D341Med (cell line): ENCODE results near the gene NXPH3.

Experiments
- DNase-seq: peaks from one replicate; pipeline ENCODE4 v3.0.0; 2012; ENCODE audit warnings: low spot score

The NXPH3 gene

GRCh38 chr17:49576088-49576916 is 631 bp downstream of the NXPH3 start:
- DNase-seq, result peak; percentile 88

DNA sequence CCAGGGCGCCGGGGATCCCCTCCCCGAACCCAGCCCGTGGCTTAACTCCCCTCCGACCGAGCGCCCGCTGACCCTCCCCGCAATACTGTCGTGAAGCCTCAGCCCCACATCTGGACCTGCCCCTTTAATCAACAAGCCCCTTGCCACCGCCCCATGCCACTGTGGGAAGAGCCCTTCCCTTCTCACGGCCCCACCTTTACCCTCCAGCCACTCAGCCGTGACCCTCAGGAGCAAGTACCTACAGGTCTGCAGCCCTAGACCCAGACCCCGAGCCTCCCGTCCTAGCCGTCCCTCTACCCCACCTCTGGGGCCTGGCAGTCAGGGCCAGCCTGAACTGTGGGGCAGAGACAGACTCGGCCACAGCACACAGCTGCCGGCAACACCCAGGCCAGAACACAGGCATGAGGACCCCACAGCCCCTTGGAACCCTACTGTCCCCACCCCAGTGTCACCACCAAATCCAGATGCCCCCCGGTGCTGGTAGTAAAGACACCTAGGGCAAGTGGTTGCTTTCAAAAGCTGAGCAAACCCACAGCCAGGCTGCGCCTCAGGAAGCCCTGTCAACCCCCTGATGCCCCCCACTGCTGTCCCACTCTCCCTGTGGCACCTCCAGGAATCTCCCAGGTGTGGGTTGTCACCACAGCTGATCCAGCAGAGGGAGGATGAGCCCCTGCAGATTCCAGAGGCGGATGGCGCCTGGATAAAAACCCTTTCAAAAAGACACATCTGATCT is 1.4 kb downstream of the NXPH3 start:
- DNase-seq, result no peak

GRCh38 chr17:49577650-49577934 is 1.9 kb downstream of the NXPH3 start:
- DNase-seq, result no peak

GRCh38 chr17:49577963-49578362 is 2.3 kb downstream of the NXPH3 start:
- DNase-seq, result no peak

DNA sequence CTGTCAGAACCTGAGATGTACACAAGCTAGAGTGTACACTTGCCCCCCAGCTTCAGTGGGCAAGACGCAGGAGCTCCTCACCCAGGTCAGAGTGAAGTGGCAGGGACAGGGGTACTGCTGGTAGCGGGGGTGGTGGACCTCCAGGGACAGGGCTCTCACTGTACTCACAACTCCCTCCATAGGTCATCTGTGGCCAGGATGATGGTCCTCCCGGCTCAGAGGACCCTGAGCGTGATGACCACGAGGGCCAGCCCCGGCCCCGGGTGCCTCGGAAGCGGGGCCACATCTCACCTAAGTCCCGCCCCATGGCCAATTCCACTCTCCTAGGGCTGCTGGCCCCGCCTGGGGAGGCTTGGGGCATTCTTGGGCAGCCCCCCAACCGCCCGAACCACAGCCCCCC is 2.7 kb downstream of the NXPH3 start:
- no peak for DNase-seq

DNA sequence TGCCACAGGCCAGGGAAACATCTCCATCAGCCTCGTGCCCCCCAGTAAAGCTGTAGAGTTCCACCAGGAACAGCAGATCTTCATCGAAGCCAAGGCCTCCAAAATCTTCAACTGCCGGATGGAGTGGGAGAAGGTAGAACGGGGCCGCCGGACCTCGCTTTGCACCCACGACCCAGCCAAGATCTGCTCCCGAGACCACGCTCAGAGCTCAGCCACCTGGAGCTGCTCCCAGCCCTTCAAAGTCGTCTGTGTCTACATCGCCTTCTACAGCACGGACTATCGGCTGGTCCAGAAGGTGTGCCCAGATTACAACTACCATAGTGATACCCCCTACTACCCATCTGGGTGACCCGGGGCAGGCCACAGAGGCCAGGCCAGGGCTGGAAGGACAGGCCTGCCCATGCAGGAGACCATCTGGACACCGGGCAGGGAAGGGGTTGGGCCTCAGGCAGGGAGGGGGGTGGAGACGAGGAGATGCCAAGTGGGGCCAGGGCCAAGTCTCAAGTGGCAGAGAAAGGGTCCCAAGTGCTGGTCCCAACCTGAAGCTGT is 3.4 kb downstream of the NXPH3 start:
- no peak for DNase-seq

- DNase-seq, result no peak
These were observed 3.9 kb downstream of the NXPH3 start for GRCh38 chr17:49579522-49579921.

- no peak for DNase-seq
These were observed 4.5 kb downstream of the NXPH3 start for GRCh38 chr17:49580055-49580721.

DNA sequence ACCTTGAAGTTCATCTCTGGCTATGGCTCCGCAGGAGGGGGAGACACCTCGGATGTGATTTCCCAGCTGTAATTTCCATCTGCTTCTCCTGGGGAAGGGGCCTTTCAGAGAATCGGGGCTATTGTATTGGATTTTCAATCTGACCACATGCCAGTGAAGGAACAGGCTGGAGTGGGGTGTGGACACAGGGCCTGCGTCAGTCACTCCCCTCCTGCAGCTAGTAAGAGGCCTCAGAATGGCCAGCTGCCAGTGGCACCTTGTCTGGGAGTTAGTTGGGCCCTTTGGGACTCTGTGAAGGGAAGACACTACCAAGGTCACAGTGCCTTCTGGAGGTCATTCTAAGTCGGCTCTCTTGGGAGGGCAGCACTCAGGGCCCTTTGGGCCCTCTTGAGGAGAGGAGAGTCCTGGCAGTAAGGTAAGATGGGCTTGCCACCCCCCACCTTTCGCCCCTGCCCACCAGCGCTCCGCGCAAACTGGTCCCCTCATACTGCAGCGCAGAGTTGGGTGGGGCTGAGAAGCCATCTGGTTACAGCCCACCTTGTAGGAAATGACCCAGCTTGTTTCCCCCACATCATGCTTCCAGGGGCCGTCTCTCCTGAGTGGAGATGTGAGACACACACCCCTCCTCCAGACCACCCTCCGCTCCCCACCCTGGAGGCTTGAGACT is 5.4 kb downstream of the NXPH3 start:
- DNase-seq, result no peak

GRCh38 chr17:49581648-49581998 is 6.0 kb downstream of the NXPH3 start:
- DNase-seq, result no peak

DNA sequence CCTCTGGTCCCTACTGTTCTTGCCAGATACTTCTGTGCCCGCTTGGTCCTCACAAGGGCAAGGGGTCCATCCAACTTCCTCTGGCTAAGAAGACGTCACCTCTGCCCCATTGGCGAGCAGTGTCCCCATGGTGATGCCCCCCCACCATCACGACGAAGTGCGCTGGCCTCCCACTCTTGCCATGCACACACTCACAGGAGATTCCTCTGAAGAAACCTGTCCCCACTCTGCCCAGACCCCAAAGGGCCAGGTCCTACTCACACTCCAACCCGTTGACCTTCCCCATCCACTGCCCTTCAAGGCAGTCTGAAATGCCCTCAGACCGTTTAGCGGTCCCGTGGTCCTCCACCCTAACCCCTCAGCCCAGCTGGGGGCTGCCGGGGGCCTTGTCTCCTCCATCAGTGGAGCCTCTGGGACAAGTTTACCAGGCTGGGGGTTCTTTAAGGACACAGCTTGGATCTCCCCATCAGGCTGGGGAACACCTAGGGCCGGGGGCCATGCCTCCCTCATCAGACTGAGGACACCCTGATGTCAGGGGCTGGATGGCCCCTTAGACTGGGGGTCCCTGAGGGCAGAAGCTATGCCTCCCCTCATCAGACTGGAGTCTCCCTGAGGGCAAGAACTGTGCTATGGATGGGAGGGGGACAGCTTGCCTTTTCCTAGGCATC is 6.5 kb downstream of the NXPH3 start:
- no peak for DNase-seq

GRCh38 chr17:49582789-49583188 is 7.1 kb downstream of the NXPH3 start:
- no peak for DNase-seq

DNA sequence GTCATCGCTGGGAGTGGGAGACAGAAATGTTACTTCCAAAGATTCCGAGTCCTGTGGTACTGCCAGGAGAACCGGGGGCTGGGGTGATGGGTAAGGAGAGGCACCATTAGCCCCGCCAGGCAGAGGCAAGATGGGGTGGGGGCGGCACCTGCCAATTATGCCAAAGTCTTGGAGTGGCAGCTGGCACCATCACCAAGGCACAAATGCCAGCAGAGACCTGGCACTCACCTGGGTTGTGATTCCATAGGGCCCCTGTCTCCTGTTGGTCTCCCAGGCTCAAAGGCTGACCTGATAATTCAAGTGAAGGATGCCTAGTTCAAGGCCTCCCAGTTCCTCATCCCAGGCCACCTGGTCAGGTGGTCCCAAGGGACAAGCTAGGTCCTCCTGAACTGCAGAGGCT is 7.6 kb downstream of the NXPH3 start:
- DNase-seq, result peak; percentile 26

GRCh38 chr17:49583889-49584288 is 8.2 kb downstream of the NXPH3 start:
- no peak for DNase-seq

DNA sequence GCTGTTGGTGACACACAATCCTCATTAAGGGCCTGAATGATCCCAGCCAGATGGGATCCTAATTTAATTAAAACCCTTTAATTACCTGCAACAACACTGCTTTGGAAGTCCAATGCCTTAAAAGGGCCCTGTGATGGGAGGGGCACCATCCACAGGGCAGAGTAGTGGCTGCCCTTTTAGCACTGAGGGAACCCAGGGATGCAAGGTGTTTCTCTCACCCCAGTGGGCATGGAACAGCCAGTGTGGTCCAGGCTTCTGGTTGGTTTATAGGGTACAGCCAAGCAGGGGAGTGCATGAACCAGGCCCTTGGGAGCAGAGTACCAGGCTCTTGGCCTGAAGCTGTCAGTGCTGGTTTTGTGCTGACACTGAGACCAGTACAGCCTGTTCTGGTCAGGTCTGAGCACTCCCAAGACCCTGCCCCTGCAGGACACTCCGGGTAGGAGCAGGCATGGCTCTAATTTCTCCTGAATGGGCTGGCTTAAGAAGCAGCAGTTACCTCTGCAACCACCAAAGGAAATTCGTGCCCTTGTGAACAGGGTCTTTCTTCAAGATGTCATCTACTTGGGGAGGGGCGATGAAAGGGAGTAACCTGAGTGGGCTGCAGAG is 9.9 kb downstream of the NXPH3 start:
- peak; percentile 79 for DNase-seq

GRCh38 chr17:49587366-49588073 is 11.8 kb downstream of the NXPH3 start:
- no peak for DNase-seq

GRCh38 chr17:49588312-49588711 is 12.6 kb downstream of the NXPH3 start:
- no peak for DNase-seq

DNA sequence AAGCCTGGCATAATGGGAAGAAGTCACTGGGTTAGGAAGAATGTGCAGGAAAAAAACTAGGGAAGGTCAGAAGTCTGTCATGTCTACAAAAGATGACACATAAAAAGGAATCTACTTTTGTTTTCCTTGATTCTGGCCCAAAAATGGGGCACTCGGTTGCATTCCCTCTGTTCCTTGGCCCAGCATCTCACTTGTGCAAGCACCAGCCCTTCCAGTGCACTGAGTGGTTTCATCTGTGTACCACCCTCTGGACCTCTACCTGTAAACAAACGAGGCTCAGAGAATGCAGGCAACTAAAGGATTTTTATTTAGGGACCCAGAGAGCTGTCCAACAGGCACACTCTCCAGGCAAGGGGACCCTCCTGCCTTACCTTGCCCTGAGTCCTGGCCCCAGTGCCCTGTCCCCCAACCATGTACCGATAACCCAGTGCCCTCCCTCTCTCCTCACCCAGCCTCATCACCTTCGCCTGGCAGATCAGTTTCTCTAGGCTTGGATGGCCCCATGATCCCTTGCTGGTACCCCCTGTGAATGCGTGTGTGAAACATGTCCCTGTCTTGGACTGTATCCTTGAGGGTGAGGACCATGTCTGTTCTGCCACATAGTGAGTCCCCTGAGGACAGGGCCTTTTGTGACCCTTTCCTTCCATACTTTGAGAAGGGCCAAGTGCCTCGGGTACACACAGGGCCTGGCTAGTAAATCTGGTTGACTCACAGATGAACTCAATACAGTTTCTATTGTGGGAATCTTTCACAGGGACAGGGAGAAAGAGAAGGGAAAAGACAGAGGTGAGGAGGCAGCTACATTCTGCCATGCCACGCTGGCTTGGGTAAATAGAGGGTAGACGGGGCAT is 13.3 kb downstream of the NXPH3 start:
- DNase-seq, result no peak

- DNase-seq, result no peak
These were observed 13.9 kb downstream of the NXPH3 start for GRCh38 chr17:49589577-49589927.

GRCh38 chr17:49590874-49591273 is 15.2 kb downstream of the NXPH3 start:
- DNase-seq, result no peak
